Neural progenitor cell (in vitro differentiated cells): ENCODE data around the gene TRAPPC12. TPM values are rescaled to one million over a fixed set of nuclear protein-coding genes. Genes with fewer than 3 reads are reported as not detected.

ENCODE experiments used
- DNase-seq: peaks from one replicate; pipeline ENCODE4 v3.0.0-alpha.2; 2016; ENCODE audit warnings: low spot score
- H2AFZ ChIP-seq: fragments of 200-600 bp; sonication (generic); replicated peaks from 2 replicates; pipeline ENCODE4 v1.6.1; 2016; ENCODE audit warnings: antibody characterized with exemption
- H3F3A ChIP-seq: fragments of 200-600 bp; sonication (generic); 2 replicates; pipeline ENCODE4 v1.6.1; 2016; ENCODE audit warnings: antibody characterized with exemption, low read depth
- H3K27ac ChIP-seq: fragments of 200-600 bp; sonication (generic); 2 replicates; pipeline ENCODE4 v1.5.1; 2016; ENCODE audit warnings: mild to moderate bottlenecking
- H3K27me3 ChIP-seq: fragments of 200-600 bp; sonication (generic); 2 replicates; pipeline ENCODE4 v1.6.1; 2016; ENCODE audit warnings: mild to moderate bottlenecking, moderate library complexity
- H3K36me3 ChIP-seq: fragments of 200-600 bp; sonication (generic); 2 replicates; pipeline ENCODE4 v1.5.1; 2016
- H3K4me1 ChIP-seq: fragments of 200-600 bp; sonication (generic); 2 replicates; pipeline ENCODE4 v1.6.1; 2016; ENCODE audit warnings: mixed run types
- H3K4me2 ChIP-seq: fragments of 200-600 bp; sonication (generic); 2 replicates; pipeline ENCODE4 v1.6.1; 2016
- H3K4me3 ChIP-seq: fragments of 200-600 bp; sonication (generic); 2 replicates; pipeline ENCODE4 v1.5.1; 2016
- H3K79me2 ChIP-seq: fragments of 200-600 bp; sonication (generic); 2 replicates; pipeline ENCODE4 v1.6.1; 2016; ENCODE audit warnings: low read depth
- H3K9ac ChIP-seq: fragments of 200-600 bp; sonication (generic); 2 replicates; pipeline ENCODE4 v1.6.1; 2016
- H3K9me3 ChIP-seq: fragments of 200-600 bp; sonication (generic); 2 replicates; pipeline ENCODE4 v1.5.1; 2016; ENCODE audit warnings: low read depth
- H4K20me1 ChIP-seq: fragments of 200-600 bp; sonication (generic); 2 replicates; pipeline ENCODE4 v1.6.1; 2016; ENCODE audit warnings: low read depth
- H3K27ac Mint-ChIP-seq: 3 replicates; pipeline ENCODE4 v1.8.0; 2021; ENCODE audit warnings: mixed read lengths
- H3K27me3 Mint-ChIP-seq: 2 replicates; pipeline ENCODE4 v1.8.0; 2022; ENCODE audit warnings: low read depth, mild to moderate bottlenecking, inconsistent platforms, moderate library complexity, mixed read lengths; ENCODE audit not compliant: insufficient read depth
- H3K36me3 Mint-ChIP-seq: 3 replicates; pipeline ENCODE4 v1.8.0; 2021; ENCODE audit warnings: mixed read lengths
- H3K4me1 Mint-ChIP-seq: 3 replicates; pipeline ENCODE4 v1.8.0; 2021; ENCODE audit warnings: mixed read lengths
- H3K4me3 Mint-ChIP-seq: 3 replicates; pipeline ENCODE4 v1.8.0; 2021; ENCODE audit warnings: mild to moderate bottlenecking, moderate library complexity, mixed read lengths
- H3K9me3 Mint-ChIP-seq: 3 replicates; pipeline ENCODE4 v1.8.0; 2020; ENCODE audit warnings: mixed read lengths
- CTCF ChIP-seq: fragments of 200-600 bp; sonication (generic); IDR thresholded peaks from 2 replicates; pipeline ENCODE4 v1.5.1; 2017; ENCODE audit warnings: antibody characterized with exemption, mild to moderate bottlenecking
- EZH2 ChIP-seq: fragments of 200-600 bp; sonication (generic); IDR thresholded peaks from 2 replicates; pipeline ENCODE4 v1.6.1; 2017; ENCODE audit warnings: antibody characterized with exemption, mild to moderate bottlenecking, moderate library complexity
- EZH2phosphoT487 ChIP-seq: fragments of 200-600 bp; sonication (generic); IDR thresholded peaks from 2 replicates; pipeline ENCODE4 v1.6.1; 2017; ENCODE audit warnings: antibody characterized with exemption
- total RNA-seq: library from RNA; depleted of rRNA; stranded (reverse); fragments of >200 nt; gene quantifications from 2 replicates; pipeline ENCODE4 v1.2.3, GENCODE V29; 2015; ENCODE audit warnings: low replicate concordance

The TRAPPC12 gene
- total RNA-seq, 1 donor from 2014 or later = 59.5 TPM

- Histone ChIP-seq H3K9me3 (no peaks in the 10 kb centered on the region), H3K36me3 (no peaks in the 10 kb centered on the region), H3K4me1 (peaks cover 11% of the 10 kb centered on the region), H3K27ac (no peak overlapping the region), H3F3A (peaks cover 4% of the 10 kb centered on the region), H3K27me3 (no peaks in the 10 kb centered on the region), H2AFZ (no peak overlapping the region), H3K4me2 (no peak overlapping the region), H3K4me3 (no peak overlapping the region), H3K79me2 (no peaks in the 10 kb centered on the region), H4K20me1 (no peaks in the 10 kb centered on the region), H3K9ac (no peak overlapping the region)
- H3K36me3 Mint-ChIP-seq = peaks cover 16% of the 10 kb centered on the region
- H3K4me3 Mint-ChIP-seq = no peak overlapping the region
- TF ChIP-seq EZH2 (no peak), EZH2phosphoT487 (no peak), CTCF (no peak)
- DNase-seq = no peak
- no peak overlapping the region for H3K27ac Mint-ChIP-seq
- peaks cover 10% of the 10 kb centered on the region for H3K4me1 Mint-ChIP-seq
- H3K9me3 Mint-ChIP-seq = peaks cover 6% of the 10 kb centered on the region
- peaks cover 1% of the 10 kb centered on the region for H3K27me3 Mint-ChIP-seq
Measured at GRCh38 chr2:3481011-3481400, 101.5 kb downstream of the TRAPPC12 start.

DNA sequence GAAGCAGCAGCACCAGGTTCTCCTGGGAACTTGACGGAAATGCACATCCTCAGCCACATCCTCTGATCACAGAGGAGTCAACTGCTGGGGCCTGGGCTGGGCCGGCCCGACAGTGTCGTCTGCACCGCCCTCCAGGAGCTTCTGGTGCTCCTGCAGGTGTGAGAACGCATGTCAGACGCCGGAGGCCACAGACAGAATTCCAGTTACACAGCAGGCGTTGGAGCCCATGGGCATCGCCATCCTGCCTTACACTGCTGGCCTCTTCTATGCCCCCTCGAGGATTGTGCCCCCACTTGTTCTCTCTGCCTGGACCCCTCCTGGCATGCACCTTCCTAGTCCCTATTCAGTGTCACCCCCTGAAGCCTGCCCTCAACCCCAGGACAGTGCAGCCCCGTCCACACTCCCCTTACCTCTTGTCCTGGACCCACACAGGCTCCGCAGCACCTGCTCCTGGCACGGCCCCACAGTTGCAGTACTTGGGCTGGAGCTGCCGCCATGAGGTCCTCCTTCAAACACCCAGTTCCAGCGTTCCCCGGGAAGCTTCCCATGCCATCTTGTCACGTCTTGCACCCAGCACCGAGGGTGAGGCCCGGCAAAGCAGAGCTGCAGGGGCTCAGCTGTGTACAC is 102.4 kb downstream of the TRAPPC12 start:
- no peak overlapping the region for H3K27ac ChIP-seq
- H3K27me3 ChIP-seq = no peaks in the 10 kb centered on the region
- no peak for DNase-seq
- H3K4me1 Mint-ChIP-seq = peaks cover 2% of the 10 kb centered on the region
- peaks cover 3% of the 10 kb centered on the region for H3K4me1 ChIP-seq
- H3K9me3 ChIP-seq = no peaks in the 10 kb centered on the region
- TF ChIP-seq EZH2phosphoT487 (no peak), CTCF (no peak), EZH2 (no peak)
- H3K9ac ChIP-seq = no peak overlapping the region
- no peaks in the 10 kb centered on the region for H3K36me3 ChIP-seq
- peaks cover 16% of the 10 kb centered on the region for H3K36me3 Mint-ChIP-seq
- no peak overlapping the region for H2AFZ ChIP-seq
- peaks cover 6% of the 10 kb centered on the region for H3K9me3 Mint-ChIP-seq
- H3K27me3 Mint-ChIP-seq = no peaks in the 10 kb centered on the region
- no peaks in the 10 kb centered on the region for H4K20me1 ChIP-seq
- no peak overlapping the region for H3K4me3 Mint-ChIP-seq
- H3K4me3 ChIP-seq = no peak overlapping the region
- no peaks in the 10 kb centered on the region for H3K79me2 ChIP-seq
- H3K27ac Mint-ChIP-seq = no peak overlapping the region
- no peak overlapping the region for H3K4me2 ChIP-seq
- no peaks in the 10 kb centered on the region for H3F3A ChIP-seq

DNA sequence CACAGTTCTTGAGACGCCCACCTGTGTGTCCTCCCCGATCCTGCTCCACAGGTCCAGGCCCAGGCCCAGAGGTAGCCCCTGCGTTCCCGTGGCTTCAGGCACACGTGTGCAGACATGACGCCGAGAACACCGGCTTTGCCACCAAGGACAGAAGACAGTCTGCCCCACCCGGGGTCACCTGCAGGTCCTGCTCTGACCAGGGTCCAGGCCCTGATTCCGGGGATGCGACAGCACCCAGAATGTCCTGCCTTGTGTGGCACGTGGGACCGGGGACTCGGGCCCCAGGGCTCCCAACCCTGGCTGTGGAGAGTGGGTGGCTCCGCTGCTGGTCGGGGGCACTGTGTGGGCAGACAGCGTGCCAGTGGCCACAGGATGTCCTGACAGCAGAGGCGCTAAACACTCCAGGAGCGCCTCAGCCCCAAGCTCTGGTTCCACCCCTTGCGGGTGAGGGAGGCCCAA is 102.9 kb downstream of the TRAPPC12 start:
- Histone ChIP-seq H3K27ac (no peak overlapping the region), H3K79me2 (no peaks in the 10 kb centered on the region), H3K36me3 (no peaks in the 10 kb centered on the region), H2AFZ (no peak overlapping the region), H3K9me3 (no peaks in the 10 kb centered on the region), H4K20me1 (no peaks in the 10 kb centered on the region), H3K4me1 (no peaks in the 10 kb centered on the region), H3K27me3 (no peaks in the 10 kb centered on the region), H3K4me3 (no peak overlapping the region), H3F3A (no peaks in the 10 kb centered on the region), H3K9ac (no peak overlapping the region), H3K4me2 (no peak overlapping the region)
- peaks cover 16% of the 10 kb centered on the region for H3K36me3 Mint-ChIP-seq
- TF ChIP-seq EZH2 (no peak), CTCF (no peak), EZH2phosphoT487 (no peak)
- peaks cover 6% of the 10 kb centered on the region for H3K9me3 Mint-ChIP-seq
- H3K4me3 Mint-ChIP-seq = no peak overlapping the region
- no peak overlapping the region for H3K27ac Mint-ChIP-seq
- peaks cover 2% of the 10 kb centered on the region for H3K4me1 Mint-ChIP-seq
- DNase-seq = no peak
- peaks cover 2% of the 10 kb centered on the region for H3K27me3 Mint-ChIP-seq
